LHCN-M2 (cell line): Measurements from ENCODE around the gene BPIFB2. TPM values are rescaled to one million over a fixed set of nuclear protein-coding genes. Genes with fewer than 3 reads are reported as not detected.

Experiments
- DNase-seq: peaks from one replicate; pipeline ENCODE4 v3.0.0-alpha.2; 2012; ENCODE audit warnings: low read depth
- total RNA-seq: library from RNA; depleted of rRNA; stranded (reverse); fragments of >200 nt; gene quantifications from 2 replicates; pipeline ENCODE4 v1.2.3, GENCODE V29; 2014

The BPIFB2 gene
- total RNA-seq, 1 experiment from 2014 or later, result not detected

GRCh38 chr20:33020278-33021161 lies 13.0 kb downstream of the BPIFB2 start:
- no peak for DNase-seq

DNA sequence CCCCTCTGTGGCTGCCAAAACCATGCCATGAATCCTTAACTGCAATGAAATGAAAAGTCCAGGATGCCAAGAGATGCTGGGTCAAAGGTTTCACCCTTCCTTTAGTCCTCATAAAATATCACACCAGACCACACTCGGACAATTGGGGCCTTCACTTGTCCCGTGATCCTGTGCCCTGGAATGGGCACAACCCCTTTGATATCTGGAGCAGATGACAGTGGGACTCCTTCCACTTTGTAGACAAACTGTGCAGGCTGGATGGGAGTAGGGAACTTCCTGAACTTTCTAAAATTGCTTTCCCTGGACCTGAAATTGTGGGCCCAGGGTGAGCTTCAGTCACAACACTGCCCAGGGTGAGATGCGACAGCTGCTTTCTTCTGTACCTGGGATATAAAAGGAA lies 14.4 kb downstream of the BPIFB2 start:
- no peak for DNase-seq

- no peak for DNase-seq
Observed at GRCh38 chr20:33022289-33022688, 14.8 kb downstream of the BPIFB2 start.

GRCh38 chr20:33022694-33023438 lies 15.4 kb downstream of the BPIFB2 start:
- DNase-seq, result no peak

DNA sequence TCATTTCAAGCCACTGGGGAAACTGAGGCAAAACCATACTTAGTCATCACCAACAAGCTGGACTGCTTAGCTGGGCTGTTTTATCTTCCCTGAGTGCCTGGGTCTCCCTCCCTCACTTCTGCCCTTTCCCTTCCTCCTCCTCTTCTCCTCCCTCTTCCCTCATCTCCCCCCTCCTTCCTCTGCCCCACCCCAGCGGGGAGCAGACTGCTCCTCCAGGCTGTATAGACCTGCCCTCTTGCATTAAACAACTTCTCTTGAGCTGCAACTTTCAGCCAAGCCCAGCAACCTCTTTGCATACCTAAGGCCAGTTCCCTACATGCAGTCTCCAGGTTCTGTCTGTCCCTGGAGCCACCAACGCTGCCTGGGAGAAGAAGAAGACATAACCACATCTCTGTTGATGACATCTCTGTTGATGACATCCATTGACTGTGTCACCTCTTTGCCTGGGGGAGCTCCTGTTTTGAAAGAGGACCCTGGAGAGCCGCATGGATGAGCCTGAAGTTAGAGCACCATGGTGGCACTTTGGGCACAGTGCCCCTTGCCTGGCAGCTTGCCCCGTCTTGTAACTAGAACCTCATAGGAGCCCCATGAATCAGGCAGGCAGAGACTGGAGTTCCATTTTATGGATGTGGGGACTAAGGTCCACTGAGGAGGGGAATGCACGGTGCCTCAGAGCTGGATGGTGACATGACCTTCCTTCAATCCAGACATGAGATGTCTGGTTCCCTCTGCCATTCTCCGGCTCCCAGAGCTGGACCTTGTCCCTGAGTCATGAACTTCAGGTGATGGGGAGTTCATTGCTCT lies 16.1 kb downstream of the BPIFB2 start:
- no peak for DNase-seq

DNA sequence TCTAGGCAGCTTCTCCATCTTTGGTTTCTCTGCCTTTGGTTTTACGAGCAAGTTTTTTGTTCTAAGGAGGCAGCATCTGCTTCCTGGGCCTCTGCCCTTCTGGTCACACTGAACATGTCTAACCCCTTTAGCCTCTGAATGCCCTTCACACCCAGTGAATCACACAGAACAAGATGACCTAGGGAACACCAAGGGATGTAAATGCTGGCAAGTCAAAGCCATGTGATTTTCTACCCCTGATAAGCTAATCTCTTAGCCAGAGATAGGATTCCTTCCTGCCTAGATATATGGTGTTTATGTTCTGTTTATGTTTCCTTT lies 16.7 kb downstream of the BPIFB2 start:
- DNase-seq, result no peak

- DNase-seq, result no peak
Observed at GRCh38 chr20:33024609-33025317, 17.3 kb downstream of the BPIFB2 start.

- no peak for DNase-seq
Observed at GRCh38 chr20:33025318-33025876, 17.9 kb downstream of the BPIFB2 start.

- no peak for DNase-seq
Observed at GRCh38 chr20:33026072-33026778, 18.7 kb downstream of the BPIFB2 start.

DNA sequence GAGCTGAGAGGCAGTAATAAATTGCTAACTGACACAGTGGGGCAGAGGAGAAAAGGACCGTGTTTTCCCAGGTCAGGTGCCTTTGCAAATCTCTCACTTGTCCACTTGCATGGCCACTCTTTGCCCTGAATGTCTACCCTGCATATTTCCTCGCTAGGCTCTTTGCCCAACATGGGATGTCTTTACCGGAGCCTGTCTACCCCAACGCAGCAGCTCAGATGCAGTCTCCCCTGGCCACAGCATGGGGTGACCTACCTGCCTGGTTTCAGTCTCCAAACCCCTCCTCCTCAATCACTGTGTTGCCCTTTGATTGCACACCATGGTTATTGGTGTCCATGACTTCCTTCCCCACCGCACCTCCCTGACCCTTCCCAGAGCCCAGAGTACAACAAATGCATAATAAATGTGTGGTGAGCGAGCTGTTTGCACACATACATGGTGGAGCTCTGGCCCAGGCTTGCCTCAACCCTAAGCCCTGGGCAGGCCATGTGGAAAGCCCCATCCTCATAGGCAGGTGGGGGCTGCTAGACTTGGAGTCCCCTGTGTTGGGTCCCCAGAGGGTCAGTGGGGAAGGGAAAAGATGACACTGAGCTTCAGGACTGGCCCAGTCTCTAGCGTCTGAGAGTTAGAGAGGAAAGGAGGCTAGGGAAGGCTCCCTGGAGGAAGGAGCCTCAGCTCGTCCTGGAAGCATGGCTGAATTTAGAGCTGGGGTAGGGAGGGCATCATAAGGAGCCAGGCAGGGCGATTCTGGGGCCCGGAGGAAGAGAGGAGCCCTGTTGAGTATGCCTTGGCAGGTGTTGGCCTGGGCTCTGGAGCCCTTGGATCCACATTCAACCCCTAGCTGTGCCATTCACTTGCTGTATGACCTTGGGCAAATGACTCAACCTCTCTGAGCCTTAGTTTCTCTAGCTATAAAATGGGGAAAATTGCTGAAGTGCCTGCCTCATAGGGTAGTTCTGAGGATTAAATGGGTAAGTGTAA lies 19.6 kb downstream of the BPIFB2 start:
- no peak for DNase-seq

GRCh38 chr20:33027769-33028751 lies 20.6 kb downstream of the BPIFB2 start:
- DNase-seq, result no peak

GRCh38 chr20:33028875-33029274 lies 21.4 kb downstream of the BPIFB2 start:
- no peak for DNase-seq

- DNase-seq, result no peak
Observed at GRCh38 chr20:33030076-33030475, 22.6 kb downstream of the BPIFB2 start.

DNA sequence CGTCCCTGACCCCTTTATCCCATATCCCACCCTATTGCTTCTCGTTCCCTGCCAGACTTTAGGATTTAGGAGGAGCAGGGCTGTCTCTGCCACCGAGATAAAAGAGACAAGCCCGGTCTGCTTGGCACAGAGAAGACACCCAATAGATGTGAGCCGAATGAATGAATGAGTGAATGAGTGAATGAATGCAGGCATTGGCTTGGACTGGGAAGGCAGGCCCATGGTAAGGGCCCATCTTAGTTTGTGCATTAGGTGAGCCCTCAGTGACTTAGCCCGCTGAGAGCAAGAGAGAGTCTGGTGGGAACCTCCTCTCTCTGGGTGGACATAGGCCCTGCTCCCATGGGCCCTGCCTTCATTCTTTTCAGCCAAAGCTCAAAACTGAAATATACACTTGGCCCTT lies 23.1 kb downstream of the BPIFB2 start:
- no peak for DNase-seq

DNA sequence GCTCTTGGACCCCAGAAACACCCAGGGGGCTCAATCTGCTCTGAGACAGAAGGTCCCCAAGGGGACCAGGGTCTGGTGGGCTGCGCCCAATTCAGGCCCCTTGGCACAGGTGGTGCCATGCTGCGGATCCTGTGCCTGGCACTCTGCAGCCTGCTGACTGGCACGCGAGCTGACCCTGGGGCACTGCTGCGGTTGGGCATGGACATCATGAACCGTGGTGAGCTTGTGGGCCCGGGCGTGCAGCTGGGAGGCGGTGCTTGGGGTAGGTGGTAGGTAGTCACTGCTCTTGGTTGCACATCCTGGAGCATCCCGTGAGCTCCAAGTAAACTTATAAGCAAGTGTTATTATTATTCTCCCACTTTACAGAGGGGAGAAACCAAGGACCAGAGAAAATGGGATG lies 24.0 kb downstream of the BPIFB2 start, which contains the start of gene BPIFB6:
Gene BPIFB6 (plus strand): TSS at position 118 of the 400 bp plus-strand sequence. CDS start 0 bp downstream, at position 118.
- DNase-seq, result no peak

DNA sequence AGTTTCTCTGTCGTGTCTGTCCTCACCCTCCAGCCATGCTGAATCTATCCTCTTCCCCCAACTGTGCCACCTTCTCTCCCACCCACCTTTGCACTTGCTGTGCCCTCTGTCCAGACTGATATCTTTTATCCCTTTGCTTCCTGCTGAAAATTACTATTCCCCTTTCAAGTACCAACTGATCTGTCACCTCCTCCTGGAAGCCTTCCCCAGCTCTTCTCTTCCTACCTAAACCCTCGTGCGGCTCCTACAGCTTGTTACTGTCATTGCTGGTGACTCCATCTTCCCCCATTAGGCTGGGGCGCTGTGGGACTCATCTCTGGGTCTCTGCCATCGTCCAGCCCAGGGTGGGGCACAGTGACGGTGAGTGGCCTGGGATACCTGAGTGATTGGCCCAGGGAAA lies 25.1 kb downstream of the BPIFB2 start:
- no peak for DNase-seq

DNA sequence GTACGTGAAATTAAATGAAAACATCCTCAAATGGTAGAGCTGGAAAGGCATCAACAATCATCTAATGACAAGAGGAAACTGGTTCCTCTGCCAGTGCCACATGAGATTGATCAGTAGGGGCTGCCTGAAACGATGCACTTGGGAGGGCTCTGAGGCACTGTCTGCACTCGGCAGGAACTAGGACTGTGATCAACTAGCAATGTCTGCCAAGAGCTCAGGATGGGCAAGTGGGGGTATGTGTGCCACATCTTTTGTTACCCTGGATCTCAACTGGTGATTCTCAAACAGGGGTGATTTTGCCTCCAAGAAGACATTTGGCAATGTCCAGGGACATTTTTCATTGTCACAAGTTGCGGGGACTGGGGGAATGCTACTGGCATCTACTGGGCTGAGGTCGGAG lies 25.9 kb downstream of the BPIFB2 start:
- DNase-seq, result no peak

GRCh38 chr20:33034115-33034514 lies 26.6 kb downstream of the BPIFB2 start:
- no peak for DNase-seq
